Heart left ventricle (tissue), 16 donors: Measurements from ENCODE around the gene GDPD3. TPM values are rescaled to one million over a fixed set of nuclear protein-coding genes. Genes with fewer than 3 reads are reported as not detected.

Source experiments
- ATAC-seq, 4 donors: fragments of 200-7000 bp; cut with Tn5 transposase; one replicate each; pipeline ENCODE4 v1.9.1; 2020 to 2022; ENCODE audit warnings: moderate library complexity in 4 of 4, mild to moderate bottlenecking in 3 of 4, moderate number of reproducible peaks in 1 of 4
- DNase-seq, 5 donors: peaks; one replicate each; pipeline ENCODE4 v3.0.0-alpha.2; 2020
- H3K27ac ChIP-seq, 12 donors: fragments of 200-600 bp; sonication (generic) in 4 of 12; one replicate each; pipeline versions ENCODE4 v1.5.0 to v1.8.0; 2016 to 2022; ENCODE audit warnings: mild to moderate bottlenecking in 2 of 12
- H3K27me3 ChIP-seq, 9 donors: fragments of 200-600 bp; sonication (generic) in 2 of 9; one replicate each; pipeline versions ENCODE4 v1.5.1 to v1.8.0; 2016 to 2022; ENCODE audit warnings: mild to moderate bottlenecking in 3 of 9
- H3K36me3 ChIP-seq, 9 donors: fragments of 200-600 bp; sonication (generic) in 2 of 9; one replicate each; pipeline versions ENCODE4 v1.5.0 to v1.8.0; 2018 to 2022; ENCODE audit warnings: mild to moderate bottlenecking in 2 of 9
- H3K4me1 ChIP-seq, 12 donors: fragments of 200-600 bp; sonication (generic) in 4 of 12; one replicate each; pipeline versions ENCODE4 v1.5.0 to v1.8.0; 2016 to 2022; ENCODE audit warnings: mild to moderate bottlenecking in 3 of 12
- H3K4me3 ChIP-seq, 12 donors: fragments of 200-600 bp; sonication (generic) in 4 of 12; one replicate each; pipeline versions ENCODE4 v1.5.0 to v1.8.0; 2017 to 2022; ENCODE audit warnings: mild to moderate bottlenecking in 9 of 12, moderate library complexity in 4 of 12
- H3K9me3 ChIP-seq, 12 donors: fragments of 200-600 bp; sonication (generic) in 4 of 12; one replicate each; pipeline versions ENCODE4 v1.5.0 to v1.8.0; 2016 to 2022; ENCODE audit warnings: mild to moderate bottlenecking in 1 of 12
- CTCF ChIP-seq, 12 donors: fragments of 200-600 bp; sonication (generic) in 4 of 12; IDR thresholded peaks; one replicate each; pipeline versions ENCODE4 v1.5.0 to v1.8.0; 2018 to 2022; ENCODE audit warnings: antibody characterized with exemption in 12 of 12, mild to moderate bottlenecking in 5 of 12
- POLR2A ChIP-seq, 2 donors: fragments of 450-650 bp; IDR thresholded peaks; one replicate each; pipeline ENCODE4 v1.6.1; 2017; ENCODE audit warnings: antibody characterized with exemption in 2 of 2, mild to moderate bottlenecking in 2 of 2, moderate library complexity in 2 of 2
- WGBS, 4 donors: extraction: QIAGEN DNeasy Blood & Tissue Kit in 2 of 4; methylation state at CpG; one replicate each; pipeline versions ENCODE4 v1.1.5 to v1.1.7; 2013 to 2018; 5-methylcytosine and 5-hydroxymethylcytosine counted together
- intact Hi-C, 10 donors: fragments of 100-400 bp; cut with DNase I; formaldehyde crosslinking; loops; one replicate each; pipeline versions ENCODE4 v1.11.1 to v1.14.2; 2022
- polyA plus RNA-seq, 2 donors: library from polyadenylated mRNA; stranded (reverse); fragments of 200-250 nt; gene quantifications; one replicate each; pipeline ENCODE4 v1.2.3, GENCODE V29; 2013
- total RNA-seq, 9 donors: library from RNA; depleted of rRNA in 2 of 9; stranded (reverse); fragments of >200 nt in 2 of 9; fragmentation: NEBNext Ultra II Directional in 3 of 9; extraction: Animal tissue kit (Norgen Biotek cat#: 25700) in 3 of 9; gene quantifications; one replicate each; pipeline versions ENCODE4 v1.1.0 to v1.2.4, GENCODE V29; 2016 to 2023
- donor health status: ischemic (EF 13 %, LVEDD 7.1; RV severe dilation, severe dysfunction).
- donor health status: healthy with polysubstance abuse.
- donor health status: DM: no; HTN: yes; CAD: no.
- donor health status: DM: no; HTN: no; CAD: no.
- donor health status: ischemic (EF 25% LVEDD 6.9; RV normal size, moderate dysfunction).
- donor health status: ischemic (EF 25% LVEDD 5.7; RV mildly dilated, moderate dysfunction).
- donor health status: healthy.
- donor health status: DM: yes; HTN: yes; CAD: no.
- donor health status: ischemic (EF 35%, LVEDD 5.7; RV mildly dilated, moderate dysfunction).
- donor health status: nonischemic (EF 11% LVEDD 7.7; RV severe dilation, severe dysfunction).
- donor health status: DM: yes; HTN: yes; CAD: no.
- donor health status: PGD.
- donor health status: ischemic (EF 29% LVEDD 5.4; RV normal size, mild dysfunction).
- donor health status: nonischemic (EF 23%, LVEDD 6.1; RV moderate dilation, normal function).

Gene GDPD3
- total and polyA plus RNA-seq, 11 donors = 0.36 to 5.3 (median 2.0) TPM

- TF ChIP-seq POLR2A (IDR thresholded peaks at IDR 0.05) (peak; percentile 71 to 84), CTCF (IDR thresholded peaks at IDR 0.05) (no peak)
- Histone ChIP-seq H3K36me3 (peaks cover 0 to 25% (median 14%) of the 10 kb centered on the region in 9 donors), H3K9me3 (peaks cover 0 to 31% (median 12%) of the 10 kb centered on the region in 12 donors), H3K4me3 (peak within 1 kb of the TSS; percentile 28 to 96 (median 77)), H3K27me3 (no peaks in the 10 kb centered on the region), H3K4me1 (peaks cover 4 to 46% (median 34%) of the 10 kb centered on the region in 12 donors), H3K27ac (peak within 1 kb of the TSS; percentile 82 to 98 (median 94))
- intact Hi-C loops = loop anchor here in 4 of 10 donors (1.0 to 10.0 kb wide), 5 partner anchors 27 to 319 kb away; partner anchors contain the start of genes CD2BP2 (in 1 of the 4), MAPK3 (in 1 of the 4), TLCD3B (in 1 of the 4) and ZNF771 (in 1 of the 4)
- peak; percentile 62 to 79 (median 75) for ATAC-seq
- 9 to 21% (median 12%) methylated on average over 31 to 77 of the region's 77 CpGs for WGBS, 4 donors
- peak; percentile 94 to 98 (median 96) for DNase-seq
Observed at GRCh38 chr16:30096105-30096861, 17.1 kb downstream of the GDPD3 start, which contains the start of gene YPEL3. Gene YPEL3 (minus strand): TSS chr16:30096213. CDS start chr16:30095482, 731 bp downstream.

DNA sequence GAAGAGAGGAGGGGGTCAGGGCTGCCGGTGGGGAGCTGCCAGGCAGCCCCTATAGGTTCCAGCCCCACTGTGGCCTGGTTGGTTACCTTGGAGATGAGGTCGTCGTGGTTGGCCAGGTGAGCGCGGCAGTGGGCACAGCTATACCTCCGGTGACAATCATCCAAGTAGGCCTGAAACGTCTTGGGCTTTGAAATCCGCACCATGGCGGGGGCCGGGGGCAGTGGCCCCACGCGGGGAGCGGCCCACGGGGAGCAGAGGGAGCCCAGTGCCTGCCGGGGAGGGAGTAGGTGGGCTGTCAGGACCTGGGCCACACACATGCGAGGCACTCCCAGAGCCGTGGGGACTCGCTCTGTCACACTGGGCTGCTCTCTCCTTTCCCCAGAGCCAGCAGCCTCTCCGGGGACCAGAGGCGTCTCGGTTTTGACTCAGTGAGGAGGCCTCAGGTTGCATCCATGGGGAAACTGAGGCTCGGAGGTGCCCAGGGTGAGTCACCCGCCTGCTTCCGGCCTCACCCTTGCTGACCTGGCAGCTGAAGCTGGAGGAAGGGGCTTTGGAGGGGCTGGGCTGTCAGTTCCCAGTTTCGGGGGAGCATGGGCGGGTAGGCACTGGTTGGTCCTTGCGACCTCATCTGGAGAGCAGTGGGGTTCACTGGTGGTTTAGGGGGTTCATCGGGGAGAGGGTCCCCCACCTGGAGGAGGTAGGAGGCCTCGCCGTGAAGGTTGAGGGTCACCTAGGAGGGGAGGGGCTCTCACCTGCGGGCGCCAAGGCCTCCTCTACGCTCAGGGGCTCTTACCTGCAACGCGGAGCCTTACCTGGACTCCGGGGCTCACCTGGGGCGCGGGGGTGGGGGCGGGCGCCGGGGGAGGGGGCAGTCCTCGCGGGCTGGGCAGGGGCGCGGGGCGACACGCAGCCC lies 17.9 kb downstream of the GDPD3 start:
- H3K27ac ChIP-seq = peak overlapping the region; percentile 82 to 98 (median 94)
- peaks cover 4 to 54% (median 41%) of the 10 kb centered on the region in 12 donors for H3K4me1 ChIP-seq
- H3K9me3 ChIP-seq = peaks cover 0 to 31% (median 12%) of the 10 kb centered on the region in 12 donors
- peak in 3 of 5 donors; percentile 37 to 64 (median 45) for DNase-seq
- WGBS, 4 donors = 4 to 21% (median 15%) methylated on average over 12 to 47 of the region's 47 CpGs
- TF ChIP-seq POLR2A (IDR thresholded peaks at IDR 0.05) (no peak), CTCF (IDR thresholded peaks at IDR 0.05) (no peak)
- peaks cover 0 to 25% (median 14%) of the 10 kb centered on the region in 9 donors for H3K36me3 ChIP-seq
- ATAC-seq = no peak
- intact Hi-C loops = loop anchor here in 5 of 10 donors (1.0 to 10.0 kb wide), 6 partner anchors 27 to 319 kb away; partner anchors contain the start of genes MAPK3 (in 2 of the 5), CD2BP2 (in 1 of the 5), TLCD3B (in 1 of the 5) and ZNF771 (in 1 of the 5)
- peak overlapping the region; percentile 28 to 96 (median 77) for H3K4me3 ChIP-seq
- H3K27me3 ChIP-seq = no peaks in the 10 kb centered on the region

GRCh38 chr16:30094541-30095165 lies 18.7 kb downstream of the GDPD3 start:
- peaks cover 0 to 25% (median 14%) of the 10 kb centered on the region in 9 donors for H3K36me3 ChIP-seq
- ATAC-seq (no peak), DNase-seq (peak in 2 of 5 donors; percentile 49 to 66)
- H3K27ac ChIP-seq = peak overlapping the region; percentile 82 to 98 (median 94)
- H3K4me1 ChIP-seq = peaks cover 4 to 62% (median 42%) of the 10 kb centered on the region in 12 donors
- WGBS, 4 donors = 68 to 83% (median 77%) methylated on average over 9 to 11 of the region's 11 CpGs
- TF ChIP-seq POLR2A (IDR thresholded peaks at IDR 0.05) = no peak
- no peak for TF ChIP-seq CTCF (IDR thresholded peaks at IDR 0.05)
- peak overlapping the region; percentile 28 to 96 (median 77) for H3K4me3 ChIP-seq
- intact Hi-C loops = loop anchor here in 6 of 10 donors (2.0 to 10.0 kb wide), 6 partner anchors 28 to 320 kb away; partner anchors contain the start of genes ZNF771 (in 2 of the 6), CD2BP2 (in 1 of the 6), MAPK3 (in 1 of the 6) and TLCD3B (in 1 of the 6)
- H3K27me3 ChIP-seq = no peaks in the 10 kb centered on the region
- peaks cover 0 to 31% (median 12%) of the 10 kb centered on the region in 12 donors for H3K9me3 ChIP-seq
